ENCODE measurements around the gene DSG2. TPM values are rescaled to one million over a fixed set of nuclear protein-coding genes. Genes with fewer than 3 reads are reported as not detected.

The DSG2 gene
- 43.0 to 68.6 TPM (median 65.3 TPM) in 5 replicates for total RNA-seq (2022; extraction: Qiagen RNA extraction; ENCODE audit: low read depth)

DNA sequence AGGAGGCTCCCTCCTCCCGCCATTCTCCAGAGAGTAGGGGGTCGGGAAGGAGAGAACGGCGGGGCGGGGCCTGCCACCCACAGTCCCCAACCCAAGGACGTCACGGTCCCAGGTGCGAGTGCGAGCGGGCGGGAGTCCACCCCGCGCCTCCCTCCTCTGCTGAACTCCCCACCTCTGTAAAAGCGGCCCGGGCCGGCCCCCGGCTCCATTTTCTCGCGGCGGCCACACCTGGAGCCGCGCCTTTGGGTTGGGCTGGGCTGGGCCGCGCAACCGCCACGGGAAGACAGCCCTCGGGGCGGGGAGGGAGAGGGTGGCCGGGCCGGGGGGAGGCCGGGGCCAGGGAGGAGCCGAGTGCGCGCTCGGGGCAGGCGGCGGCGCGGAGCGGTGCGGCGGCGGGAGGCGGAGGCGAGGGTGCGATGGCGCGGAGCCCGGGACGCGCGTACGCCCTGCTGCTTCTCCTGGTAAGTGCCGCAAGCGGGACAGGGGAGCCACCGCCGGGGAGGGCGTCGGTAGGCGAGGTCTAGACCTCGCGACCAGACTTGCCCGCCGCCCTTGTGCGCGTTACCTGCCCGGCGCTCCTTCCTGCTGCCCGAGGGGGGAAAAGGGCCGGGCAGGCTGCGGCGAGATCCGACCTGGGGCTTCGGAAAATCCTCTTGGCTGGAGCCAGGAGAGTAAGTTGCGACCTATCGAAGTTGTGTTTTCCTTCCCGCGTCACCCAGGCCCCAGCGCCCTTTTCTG lies at the start of gene DSG2:
TSS of gene DSG2 (plus strand) at position 342 of the 738 bp plus-strand sequence. CDS start at position 417, 75 bp downstream.

DNA sequence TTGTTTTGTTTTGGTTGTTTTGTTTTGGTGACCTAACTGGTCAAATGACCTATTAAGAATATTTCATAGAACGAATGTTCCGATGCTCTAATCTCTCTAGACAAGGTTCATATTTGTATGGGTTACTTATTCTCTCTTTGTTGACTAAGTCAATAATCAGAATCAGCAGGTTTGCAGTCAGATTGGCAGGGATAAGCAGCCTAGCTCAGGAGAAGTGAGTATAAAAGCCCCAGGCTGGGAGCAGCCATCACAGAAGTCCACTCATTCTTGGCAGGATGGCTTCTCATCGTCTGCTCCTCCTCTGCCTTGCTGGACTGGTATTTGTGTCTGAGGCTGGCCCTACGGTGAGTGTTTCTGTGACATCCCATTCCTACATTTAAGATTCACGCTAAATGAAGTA lies 93.7 kb downstream of the DSG2 start, which contains the start of gene TTR:
TSS of gene TTR (plus strand) at position 250 of the 400 bp plus-strand sequence. CDS start at position 276, 26 bp downstream.

Other genes starting within 250 kb of the DSG2 start
- gene DSG1, start 180.0 kb upstream of the DSG2 start, total RNA-seq (2022; extraction: Qiagen RNA extraction; ENCODE audit: low read depth): not detected in 5 replicates
- gene DSG4, start 121.4 kb upstream of the DSG2 start, total RNA-seq (2022; extraction: Qiagen RNA extraction; ENCODE audit: low read depth): not detected in 5 replicates
- 0.03 TPM in 2 of 5 replicates, not detected in the others for gene DSG3, start 50.4 kb upstream of the DSG2 start, total RNA-seq (2022; extraction: Qiagen RNA extraction; ENCODE audit: low read depth)
- gene TTR, start 93.7 kb downstream of the DSG2 start, total RNA-seq (2022; extraction: Qiagen RNA extraction; ENCODE audit: low read depth): 0.32 to 0.58 TPM (median 0.38 TPM) in 3 of 5 replicates, not detected in the others
- 4.5 to 7.5 TPM (median 6.4 TPM) in 5 replicates for gene B4GALT6, start 186.4 kb downstream of the DSG2 start, total RNA-seq (2022; extraction: Qiagen RNA extraction; ENCODE audit: low read depth)

Measured in A549 treated with GW870086 at 1 μM for 4 hours (cell line).